H1 (cell line): ENCODE results near the gene SEPTIN5. TPM values are rescaled to one million over a fixed set of nuclear protein-coding genes. Genes with fewer than 3 reads are reported as not detected.

ENCODE experiments used
- ATF2 ChIP-seq: IDR thresholded peaks from 2 replicates; pipeline ENCODE4 v1.6.1; 2012; ENCODE audit warnings: low read length, inconsistent platforms
- polyA plus RNA-seq, 7 experiments: library from polyadenylated mRNA; depleted of rRNA in 3 of 7; stranded (reverse) in 5 of 7; unstranded in 2 of 7; fragments of >200 nt in 5 of 7; fragments of 200-250 nt in 2 of 7; gene quantifications; 1 replicate in 5 of 7; 2 replicates in 1 of 7; 4 replicates in 1 of 7; pipeline versions ENCODE4 v1.2.1 to v1.2.3, GENCODE V29; 2011 to 2013; ENCODE audit warnings: missing spikeins in 2 of 7, mixed read lengths in 2 of 7
- total RNA-seq: library from RNA; stranded (reverse); fragmentation: NEBNext Ultra II Directional; extraction: Animal tissue kit (Norgen Biotek cat#: 25700); gene quantifications from 2 replicates; pipeline ENCODE4 v1.2.1, GENCODE V29; 2021

The SEPTIN5 gene
- total and polyA plus RNA-seq, 2 of the 8 experiments (the other 6 are each of a cell fraction or from before 2014, with no cell fraction given) = 6.0 to 8.6 TPM

- TF ChIP-seq ATF2 = no peak
These were observed 8.6 kb downstream of the SEPTIN5 start (continued) for GRCh38 chr22:19722982-19723231.
